Stimulated activated CD8-positive, alpha-beta memory T cell treated with anti-CD3 and anti-CD28 coated beads, Interleukin-15, amount 100 ng/mL, for 1 hour (primary cell): Measurements from ENCODE around the gene PYGL.
"Not testable (repeated sequence)": the region's sequence is repeated elsewhere in the genome, so short reads cannot be mapped to it uniquely, and the experiment has no call there.

ENCODE experiments used
- DNase-seq: peaks from one replicate; pipeline ENCODE4 v3.0.0-alpha.2; 2020; ENCODE audit warnings: low read depth

Gene PYGL

DNA sequence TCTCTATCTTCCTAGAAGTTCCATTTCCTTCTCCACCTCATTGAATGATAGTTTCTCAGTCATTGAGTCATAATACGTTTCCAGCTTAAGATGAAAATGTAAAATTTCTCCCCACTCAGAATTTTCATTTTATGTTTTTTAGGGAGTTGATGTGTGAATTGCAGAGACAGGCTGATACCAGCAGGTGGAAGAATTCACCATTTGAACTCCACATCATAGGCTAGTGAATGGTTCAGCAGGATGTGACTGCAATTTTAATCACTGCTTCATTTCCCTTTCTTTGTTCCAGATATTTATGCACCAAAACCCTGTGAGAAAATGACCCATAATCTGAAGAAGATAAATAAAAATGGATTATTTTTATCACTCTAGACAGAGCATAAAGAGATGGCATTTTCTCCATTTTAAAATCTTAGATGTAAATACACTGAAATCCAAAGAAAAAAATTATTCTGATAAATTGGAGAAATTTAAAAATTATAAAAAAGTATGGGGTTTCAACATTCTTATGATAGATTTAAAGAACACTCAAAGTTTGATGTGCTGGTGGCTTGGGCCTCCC, 10.6 kb upstream of the PYGL start:
- no peak for DNase-seq

- no peak for DNase-seq
Observed at GRCh38 chr14:50953502-50953901, 9.2 kb upstream of the PYGL start.

DNA sequence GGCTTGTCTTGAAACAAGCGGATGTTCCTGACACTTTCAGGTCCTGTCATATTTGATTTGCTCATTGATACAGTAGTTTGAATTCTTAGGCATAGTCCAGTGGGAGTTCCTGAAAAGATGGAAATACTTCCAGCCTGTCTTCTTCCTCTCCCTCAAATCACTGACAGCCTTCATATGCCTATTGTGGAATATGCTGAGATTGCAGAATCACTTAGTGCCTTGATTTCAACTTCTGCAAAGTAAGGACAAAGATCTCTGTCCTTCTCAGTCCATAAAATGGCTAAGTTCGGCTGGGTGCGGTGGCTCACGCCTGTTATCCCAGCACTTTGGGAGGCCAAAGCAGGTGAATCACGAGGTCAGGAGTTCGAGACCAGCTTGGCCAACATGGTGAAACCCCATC, 6.7 kb upstream of the PYGL start:
- no peak for DNase-seq

- no peak for DNase-seq
Observed at GRCh38 chr14:50948205-50948604, 3.9 kb upstream of the PYGL start.

- DNase-seq: no peak
Observed at GRCh38 chr14:50947446-50947845, 3.2 kb upstream of the PYGL start.

GRCh38 chr14:50946234-50946935, 2.1 kb upstream of the PYGL start:
- DNase-seq: no peak

GRCh38 chr14:50944647-50945413, 547 bp upstream of the PYGL start:
- no peak for DNase-seq

DNA sequence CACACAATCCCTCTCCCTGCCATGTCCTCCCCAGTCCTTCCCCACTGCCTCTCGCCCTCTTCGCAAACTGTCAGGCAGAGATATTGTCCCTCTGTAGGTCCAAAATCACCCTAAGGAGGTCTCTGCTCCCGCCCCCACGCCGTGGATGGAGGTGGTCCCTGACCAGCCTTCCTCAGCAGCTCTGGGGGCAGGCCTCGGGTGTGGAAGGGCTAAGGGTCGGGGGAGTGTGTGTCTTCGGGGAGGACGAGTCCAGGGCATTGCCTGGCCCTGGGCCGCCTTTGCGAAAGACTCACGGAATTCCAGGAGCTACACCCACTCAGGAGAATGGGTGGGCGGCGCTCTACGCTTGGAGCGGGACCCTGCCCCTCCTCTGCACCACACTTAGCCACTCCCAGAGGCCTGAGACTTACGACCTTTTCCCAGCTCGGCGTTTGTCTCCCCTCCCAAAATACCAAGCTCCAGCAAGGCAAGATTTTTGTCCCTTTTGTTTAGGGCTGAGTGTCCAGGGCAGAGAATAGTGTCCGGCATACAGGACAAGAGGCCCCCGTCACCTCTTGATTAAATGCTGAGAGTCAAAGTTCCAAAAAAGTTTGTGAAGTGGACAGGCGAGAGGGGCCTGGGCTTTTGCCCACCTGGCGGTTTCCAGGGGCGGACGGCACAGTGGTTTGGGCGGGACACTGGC, 881 bp downstream of the PYGL start:
- no peak for DNase-seq

- not testable (repeated sequence) for DNase-seq
Observed at GRCh38 chr14:50941638-50942037, 2.6 kb downstream of the PYGL start.

- DNase-seq: no peak
Observed at GRCh38 chr14:50941151-50941550, 3.1 kb downstream of the PYGL start.

GRCh38 chr14:50937800-50938199, 6.5 kb downstream of the PYGL start:
- DNase-seq: no peak

- DNase-seq: no peak
Observed at GRCh38 chr14:50937325-50937724, 7.0 kb downstream of the PYGL start.

DNA sequence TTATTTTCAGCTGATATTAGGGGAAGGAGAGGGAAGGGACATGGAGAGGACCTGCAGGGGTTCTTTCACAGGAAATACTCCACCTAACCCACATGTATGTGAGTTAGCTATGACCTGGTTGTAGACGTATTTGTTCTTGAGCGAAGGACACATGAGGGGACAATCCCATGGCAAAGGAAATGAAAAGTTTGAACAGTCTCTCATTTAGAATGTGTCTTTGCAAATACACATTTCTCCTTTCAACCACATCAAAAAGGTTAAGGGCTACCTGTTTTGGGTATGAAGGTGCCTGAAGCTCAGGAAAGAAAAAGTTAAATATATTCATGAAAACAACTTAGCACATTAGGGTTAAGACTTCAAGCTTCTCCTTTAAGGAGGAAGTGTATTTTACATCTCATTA, 7.4 kb downstream of the PYGL start:
- DNase-seq: no peak

DNA sequence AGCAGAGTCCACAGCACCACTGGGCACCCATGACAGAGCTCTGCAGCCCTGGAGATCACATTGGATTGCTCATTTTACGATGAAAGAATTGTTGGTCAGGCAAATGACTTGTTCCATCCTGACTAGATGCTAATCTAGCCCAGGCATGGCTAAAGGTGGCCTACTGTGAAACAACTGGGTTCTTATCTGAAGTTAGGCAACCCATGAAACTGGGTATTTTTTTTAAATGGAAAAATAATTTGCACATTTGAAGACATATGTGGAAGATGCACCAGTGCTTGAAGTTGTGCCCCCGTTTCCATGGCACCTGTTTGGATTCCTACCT, 8.3 kb downstream of the PYGL start:
- no peak for DNase-seq

GRCh38 chr14:50935126-50936015, 8.9 kb downstream of the PYGL start:
- no peak for DNase-seq

DNA sequence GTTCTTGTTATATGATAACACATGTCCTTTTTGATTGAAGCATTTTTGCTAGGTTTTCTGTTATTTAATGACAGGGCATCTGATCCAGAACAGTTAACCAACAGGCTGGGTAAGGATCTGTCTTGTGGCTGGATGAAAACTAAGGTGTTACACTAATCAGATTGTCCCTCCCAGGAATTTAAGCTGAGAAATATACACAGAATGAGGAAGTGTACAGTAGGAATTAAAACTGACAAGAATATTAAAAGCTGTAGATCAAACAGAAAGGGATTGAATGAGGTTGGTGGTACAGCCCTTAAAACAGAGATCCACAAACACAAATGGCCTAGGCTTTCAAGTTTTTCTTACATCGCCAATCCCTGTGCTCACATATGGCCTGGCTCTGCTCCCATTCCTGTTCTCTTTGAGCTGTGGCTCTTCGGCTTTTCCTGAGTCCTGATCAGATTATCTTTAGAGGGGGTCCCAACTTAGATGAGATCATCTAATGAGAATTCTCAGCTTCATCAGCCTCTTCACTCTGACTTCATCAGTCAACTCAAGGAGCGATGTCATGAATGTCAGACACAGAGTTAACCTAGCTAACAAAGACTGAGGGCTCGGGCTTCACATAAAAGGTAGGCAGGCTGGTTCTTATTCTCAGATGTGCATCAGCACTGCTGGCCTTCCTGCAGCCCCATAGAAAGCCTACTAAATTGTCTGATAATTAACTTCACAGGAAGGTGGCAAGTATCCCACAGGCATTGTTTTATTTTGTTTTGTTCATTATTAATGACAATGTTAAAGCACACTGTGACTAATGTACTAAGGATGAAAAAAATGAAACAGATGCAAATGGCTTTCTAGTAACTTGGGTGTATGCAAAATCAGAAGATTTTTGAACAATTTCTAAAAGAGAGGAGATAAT, 11.4 kb downstream of the PYGL start:
- no peak for DNase-seq

DNA sequence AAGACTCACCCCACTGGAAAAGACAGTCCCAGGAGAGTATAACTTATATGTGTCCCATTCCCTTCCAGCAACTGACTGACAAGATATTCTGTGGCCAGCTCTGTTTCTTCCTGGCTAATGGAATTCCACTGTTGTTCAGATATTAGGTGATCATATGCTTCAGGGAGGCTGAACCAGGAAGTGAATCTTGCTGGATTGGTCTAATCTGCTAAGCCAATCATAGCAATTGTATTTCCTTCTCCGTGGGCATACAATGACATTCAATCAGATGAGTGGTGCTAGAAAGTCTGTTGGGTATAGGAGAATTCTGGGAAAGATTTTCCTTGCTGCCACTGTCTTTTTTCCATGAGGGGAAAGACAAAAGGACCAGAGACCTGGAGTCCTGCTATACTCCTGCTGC, 12.1 kb downstream of the PYGL start:
- DNase-seq: no peak

DNA sequence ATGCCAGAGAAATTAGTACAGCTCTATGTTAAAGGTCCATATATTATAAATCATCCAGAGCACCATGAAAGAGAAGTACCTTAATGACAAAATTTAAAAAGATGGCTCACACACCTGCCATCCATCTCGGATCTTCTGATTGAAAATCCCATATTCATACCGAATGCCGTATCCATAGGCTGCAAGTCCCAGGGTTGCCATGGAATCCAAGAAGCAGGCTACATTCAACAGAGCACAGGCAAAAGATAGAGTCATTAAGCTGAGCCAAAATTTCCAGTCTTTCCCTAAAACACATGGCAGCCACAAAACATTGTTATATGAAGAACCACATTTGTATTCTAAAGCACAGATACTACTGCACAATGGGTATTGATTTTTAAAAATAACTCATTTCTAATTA, 12.7 kb downstream of the PYGL start:
- no peak for DNase-seq

- DNase-seq: no peak
Observed at GRCh38 chr14:50929506-50929905, 14.8 kb downstream of the PYGL start.

GRCh38 chr14:50928002-50928635, 16.2 kb downstream of the PYGL start:
- DNase-seq: no peak
